Mesothelial cell of epicardium (in vitro differentiated cells): ENCODE measurements around the gene GPR139. TPM values are rescaled to one million over a fixed set of nuclear protein-coding genes. Genes with fewer than 3 reads are reported as not detected.

ENCODE experiments used
- DNase-seq, 2 experiments: peaks; one replicate each; pipeline ENCODE4 v3.0.0; 2021; ENCODE audit warnings: low spot score in 2 of 2; ENCODE audit not compliant: unreplicated experiment in 2 of 2
- H3K27ac Mint-ChIP-seq: 2 replicates; pipeline ENCODE4 v1.8.0; 2021; ENCODE audit warnings: mixed read lengths
- H3K27me3 Mint-ChIP-seq: 2 replicates; pipeline ENCODE4 v1.8.0; 2021; ENCODE audit warnings: low read depth, mixed read lengths
- H3K36me3 Mint-ChIP-seq: 2 replicates; pipeline ENCODE4 v1.8.0; 2021; ENCODE audit warnings: mixed read lengths
- H3K4me1 Mint-ChIP-seq: 2 replicates; pipeline ENCODE4 v1.8.0; 2021; ENCODE audit warnings: mixed read lengths
- H3K4me3 Mint-ChIP-seq: 2 replicates; pipeline ENCODE4 v1.8.0; 2021; ENCODE audit warnings: mild to moderate bottlenecking, moderate library complexity, mixed read lengths
- H3K9me3 Mint-ChIP-seq: 2 replicates; pipeline ENCODE4 v1.8.0; 2021; ENCODE audit warnings: mixed read lengths
- total RNA-seq: library from RNA; stranded (reverse); gene quantifications from 3 replicates; pipeline ENCODE4 v1.2.1, GENCODE V29; 2021
- TF ChIP-seq, protein P1 (sequence below): fragments of 200-600 bp; sonication (generic); IDR thresholded peaks from one replicate; pipeline ENCODE4 v1.5.0; 2021; ENCODE audit warnings: antibody characterized with exemption; ENCODE audit not compliant: unreplicated experiment

The GPR139 gene
- total RNA-seq, 1 donor from 2014 or later = not detected

DNA sequence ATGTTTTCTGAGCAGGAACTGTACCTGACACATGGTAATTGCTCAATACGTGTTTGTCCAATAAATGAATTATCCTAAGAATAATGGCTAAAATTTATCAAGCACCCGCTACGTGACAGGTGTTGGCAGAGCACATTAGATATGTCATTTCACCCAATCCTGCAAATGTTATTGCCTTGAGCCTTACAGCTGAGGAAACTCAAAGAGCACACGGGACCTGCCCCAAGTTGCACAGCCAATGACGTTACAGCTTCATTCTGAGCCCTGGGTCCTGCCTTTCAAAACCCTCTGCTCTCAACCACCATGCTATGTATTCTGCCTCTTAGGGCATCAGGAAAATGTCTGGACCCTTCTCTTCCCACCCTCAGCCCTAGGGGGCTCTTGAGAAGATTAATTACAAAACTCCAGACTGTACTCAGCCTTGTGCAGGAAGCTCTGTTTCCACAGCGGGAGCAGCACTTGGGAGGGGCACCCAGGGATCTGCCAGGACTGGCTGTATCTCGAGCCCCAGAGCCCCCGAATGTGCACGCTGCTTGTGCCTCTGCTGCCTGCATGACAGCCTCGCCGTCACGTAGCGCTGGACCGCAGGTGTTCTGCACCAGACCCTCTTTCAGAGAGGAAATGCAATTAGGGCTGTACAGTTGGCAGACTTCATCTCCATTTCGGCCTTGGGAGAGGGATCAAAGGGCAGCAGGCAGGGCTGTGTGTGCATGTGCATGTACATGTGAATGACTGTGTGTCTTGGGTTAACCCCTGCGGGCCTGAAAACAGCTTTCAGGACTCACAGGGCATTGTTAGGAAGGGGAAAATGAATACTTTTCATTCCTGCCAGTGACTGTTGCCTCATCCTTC, 71.6 kb downstream of the GPR139 start:
- H3K4me1 Mint-ChIP-seq = no peaks in the 10 kb centered on the region
- TF ChIP-seq, protein P1, sequence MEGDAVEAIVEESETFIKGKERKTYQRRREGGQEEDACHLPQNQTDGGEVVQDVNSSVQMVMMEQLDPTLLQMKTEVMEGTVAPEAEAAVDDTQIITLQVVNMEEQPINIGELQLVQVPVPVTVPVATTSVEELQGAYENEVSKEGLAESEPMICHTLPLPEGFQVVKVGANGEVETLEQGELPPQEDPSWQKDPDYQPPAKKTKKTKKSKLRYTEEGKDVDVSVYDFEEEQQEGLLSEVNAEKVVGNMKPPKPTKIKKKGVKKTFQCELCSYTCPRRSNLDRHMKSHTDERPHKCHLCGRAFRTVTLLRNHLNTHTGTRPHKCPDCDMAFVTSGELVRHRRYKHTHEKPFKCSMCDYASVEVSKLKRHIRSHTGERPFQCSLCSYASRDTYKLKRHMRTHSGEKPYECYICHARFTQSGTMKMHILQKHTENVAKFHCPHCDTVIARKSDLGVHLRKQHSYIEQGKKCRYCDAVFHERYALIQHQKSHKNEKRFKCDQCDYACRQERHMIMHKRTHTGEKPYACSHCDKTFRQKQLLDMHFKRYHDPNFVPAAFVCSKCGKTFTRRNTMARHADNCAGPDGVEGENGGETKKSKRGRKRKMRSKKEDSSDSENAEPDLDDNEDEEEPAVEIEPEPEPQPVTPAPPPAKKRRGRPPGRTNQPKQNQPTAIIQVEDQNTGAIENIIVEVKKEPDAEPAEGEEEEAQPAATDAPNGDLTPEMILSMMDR = no peak
- DNase-seq = no peak
- no peak overlapping the region for H3K27ac Mint-ChIP-seq
- H3K9me3 Mint-ChIP-seq = no peaks in the 10 kb centered on the region
- H3K27me3 Mint-ChIP-seq = peaks cover 7% of the 10 kb centered on the region
- H3K36me3 Mint-ChIP-seq = no peaks in the 10 kb centered on the region
- H3K4me3 Mint-ChIP-seq = no peak overlapping the region

DNA sequence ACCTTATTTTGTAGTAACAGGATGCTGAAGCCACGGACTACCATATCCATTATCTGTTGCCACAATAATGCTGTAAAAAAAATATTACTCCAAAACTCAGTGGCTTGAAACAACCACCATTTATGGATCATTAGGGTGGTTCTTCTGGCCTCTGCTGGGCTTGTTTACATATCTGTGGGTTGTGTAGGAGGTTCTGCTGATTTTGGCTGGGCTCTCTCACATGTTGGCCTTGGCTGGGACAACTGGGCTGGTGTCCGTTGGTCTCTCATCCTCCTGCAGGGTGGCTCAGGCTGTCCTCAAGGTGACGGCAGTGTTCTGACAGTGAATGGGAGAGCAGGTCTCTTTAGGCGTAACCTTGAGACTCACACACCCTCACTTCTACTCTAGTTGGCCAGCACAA, 76.0 kb downstream of the GPR139 start:
- Mint-ChIP-seq H3K27ac (no peak overlapping the region), H3K27me3 (peaks cover 15% of the 10 kb centered on the region), H3K4me1 (no peaks in the 10 kb centered on the region), H3K9me3 (no peaks in the 10 kb centered on the region), H3K4me3 (no peak overlapping the region), H3K36me3 (no peaks in the 10 kb centered on the region)
- DNase-seq = no peak
- TF ChIP-seq, protein P1 = no peak

DNA sequence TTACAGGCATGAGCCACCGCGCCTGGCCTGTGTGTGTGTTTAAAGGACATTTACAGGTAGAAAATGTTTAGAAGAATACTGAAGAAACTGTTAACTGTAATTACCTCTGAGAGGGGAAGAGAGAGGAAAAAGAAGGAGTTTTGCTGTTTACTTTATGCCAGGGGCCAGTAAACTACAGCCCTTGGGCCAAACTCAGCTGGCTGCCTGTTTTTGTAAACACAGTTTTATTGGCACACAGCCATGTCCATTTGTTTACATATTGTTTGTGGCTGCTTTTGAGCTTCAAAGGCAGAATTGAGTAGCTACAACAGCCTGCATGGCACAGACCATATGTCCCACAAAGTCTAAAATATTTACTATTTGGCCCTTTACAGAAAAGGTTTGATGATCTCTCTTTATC, 76.4 kb downstream of the GPR139 start:
- no peak overlapping the region for H3K4me3 Mint-ChIP-seq
- TF ChIP-seq, protein P1 = no peak
- H3K9me3 Mint-ChIP-seq = no peaks in the 10 kb centered on the region
- no peak overlapping the region for H3K27ac Mint-ChIP-seq
- H3K36me3 Mint-ChIP-seq = no peaks in the 10 kb centered on the region
- no peak for DNase-seq
- peaks cover 15% of the 10 kb centered on the region for H3K27me3 Mint-ChIP-seq
- no peaks in the 10 kb centered on the region for H3K4me1 Mint-ChIP-seq

DNA sequence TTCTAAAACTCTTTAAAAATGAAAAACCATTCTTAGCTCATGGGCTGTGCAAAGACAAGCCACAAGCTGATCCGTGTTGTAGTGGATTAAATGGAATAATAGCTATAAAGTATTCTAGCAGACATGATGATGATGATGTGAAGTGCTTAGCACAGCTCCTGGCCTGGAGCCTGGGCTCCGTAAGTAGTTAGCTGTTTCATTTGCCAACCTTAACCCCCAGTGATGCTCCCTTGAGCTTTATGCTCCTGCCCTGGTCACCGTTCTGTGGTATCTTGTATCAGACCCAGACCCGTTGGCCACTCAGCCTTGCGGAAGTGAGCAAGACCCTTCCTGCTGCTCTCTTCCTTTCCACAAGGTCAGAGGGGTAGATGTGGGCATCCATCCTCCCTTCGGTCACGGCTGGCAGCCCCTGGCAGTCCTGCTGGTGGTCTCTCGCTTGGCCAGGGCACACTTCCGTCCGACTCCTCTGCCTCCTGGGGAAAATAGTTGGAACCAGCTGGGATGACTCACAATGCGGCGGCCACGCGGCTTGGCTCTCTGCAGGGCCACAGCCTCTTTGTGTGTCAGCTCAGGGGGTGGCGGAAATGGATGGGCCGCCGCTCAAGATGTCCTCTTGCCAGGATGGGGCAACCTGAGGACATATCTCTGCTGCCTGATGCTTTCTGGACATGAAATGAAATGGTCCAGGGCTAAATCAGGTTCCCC, 79.1 kb downstream of the GPR139 start:
- Mint-ChIP-seq H3K4me1 (no peaks in the 10 kb centered on the region), H3K9me3 (no peaks in the 10 kb centered on the region), H3K36me3 (no peaks in the 10 kb centered on the region), H3K27me3 (peaks cover 18% of the 10 kb centered on the region), H3K27ac (no peak overlapping the region), H3K4me3 (no peak overlapping the region)
- no peak for DNase-seq
- TF ChIP-seq, protein P1 = no peak

DNA sequence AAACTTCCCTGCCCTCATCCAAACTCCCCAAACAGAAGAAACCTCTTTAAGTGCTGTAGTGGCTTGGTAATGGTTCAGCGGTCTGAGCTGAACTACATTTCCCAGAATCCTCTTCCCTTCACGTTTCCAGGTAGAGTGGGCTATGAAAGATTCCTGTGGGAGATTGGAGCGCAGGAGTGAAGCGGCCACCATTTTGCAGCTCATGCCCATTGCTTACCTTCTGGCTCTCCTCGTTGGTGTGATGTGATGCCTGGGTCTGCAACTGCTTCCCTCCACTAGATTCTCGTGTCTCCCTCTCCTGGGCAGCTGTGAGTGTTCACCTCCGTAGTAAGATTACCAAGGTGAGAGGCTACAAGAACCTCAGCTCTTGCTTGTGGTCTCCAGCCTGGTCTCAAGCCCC, 82.1 kb downstream of the GPR139 start:
- TF ChIP-seq, protein P1 = no peak
- Mint-ChIP-seq H3K4me1 (no peaks in the 10 kb centered on the region), H3K27ac (no peak overlapping the region), H3K9me3 (no peaks in the 10 kb centered on the region), H3K4me3 (no peak overlapping the region), H3K36me3 (no peaks in the 10 kb centered on the region), H3K27me3 (peaks cover 32% of the 10 kb centered on the region)
- no peak for DNase-seq
